HepG2 (cell line): ENCODE results near the gene SCARF1. TPM values are rescaled to one million over a fixed set of nuclear protein-coding genes. Genes with fewer than 3 reads are reported as not detected.

Experiments used
- AHDC1 ChIP-seq: sonication (generic); formaldehyde crosslinking; IDR thresholded peaks from 2 replicates; pipeline ENCODE4 v1.5.1; 2020; ENCODE audit warnings: mild to moderate bottlenecking, missing genetic modification reagents, borderline replicate concordance
- CSRNP1 ChIP-seq: sonication (generic); formaldehyde crosslinking; IDR thresholded peaks from 2 replicates; pipeline ENCODE4 v1.8.1; 2023; ENCODE audit warnings: mild to moderate bottlenecking, missing genetic modification reagents
- DMAP1 ChIP-seq: IDR thresholded peaks from 2 replicates; pipeline ENCODE4 v1.6.1; 2016
- FOSL2 ChIP-seq: sonication (generic); formaldehyde crosslinking; IDR thresholded peaks from 2 replicates; pipeline ENCODE4 v1.4.0; 2020; ENCODE audit warnings: missing genetic modification reagents
- HIC2 ChIP-seq: sonication (generic); formaldehyde crosslinking; IDR thresholded peaks from 2 replicates; pipeline ENCODE4 v1.9.0; 2022; ENCODE audit warnings: low read depth, missing genetic modification reagents
- IKZF5 ChIP-seq: IDR thresholded peaks from 2 replicates; pipeline ENCODE4 v1.6.1; 2018; ENCODE audit warnings: missing genetic modification reagents, mild to moderate bottlenecking, missing compliant biosample characterization
- KDM6A ChIP-seq: IDR thresholded peaks from 2 replicates; pipeline ENCODE4 v1.6.1; 2016; ENCODE audit warnings: low read depth
- POGK ChIP-seq: sonication (generic); formaldehyde crosslinking; conservative IDR thresholded peaks from 2 replicates; pipeline ENCODE4 v1.8.0; 2022; ENCODE audit warnings: mild to moderate bottlenecking, moderate library complexity, missing genetic modification reagents
- SOX5 ChIP-seq: IDR thresholded peaks from 2 replicates; pipeline ENCODE4 v1.6.1; 2016; ENCODE audit warnings: borderline replicate concordance
- TFAP4 ChIP-seq: sonication (generic); IDR thresholded peaks from 2 replicates; pipeline ENCODE4 v1.6.1; 2016; ENCODE audit warnings: low read depth, borderline replicate concordance
- ZBTB25 ChIP-seq: IDR thresholded peaks from 2 replicates; pipeline ENCODE4 v1.6.1; 2018; ENCODE audit warnings: missing genetic modification reagents
- ZNF138 ChIP-seq: sonication (generic); formaldehyde crosslinking; IDR thresholded peaks from 2 replicates; pipeline ENCODE4 v1.5.0; 2020; ENCODE audit warnings: mild to moderate bottlenecking, low read depth, missing genetic modification reagents
- ZNF292 ChIP-seq: sonication (generic); formaldehyde crosslinking; IDR thresholded peaks from 2 replicates; pipeline ENCODE4 v1.8.1; 2022; ENCODE audit warnings: mild to moderate bottlenecking, low read depth, missing genetic modification reagents, borderline replicate concordance
- ZNF446 ChIP-seq: sonication (generic); formaldehyde crosslinking; IDR thresholded peaks from 2 replicates; pipeline ENCODE4 v1.5.0; 2020; ENCODE audit warnings: mild to moderate bottlenecking, missing genetic modification reagents
- polyA plus RNA-seq, 8 experiments: library from polyadenylated mRNA; depleted of rRNA in 3 of 8; stranded (reverse) in 7 of 8; unstranded in 1 of 8; fragments of >200 nt; fragmentation: Illumina TruSeq in 4 of 8; extraction: Trizol in 4 of 8; gene quantifications; 2 replicates each; pipeline versions ENCODE4 v1.2.1 to v1.2.3, GENCODE V29; 2011 to 2016; ENCODE audit warnings: low read depth in 4 of 8, missing spikeins in 1 of 8, mixed read lengths in 1 of 8; ENCODE audit not compliant: insufficient read depth in 1 of 8
- total RNA-seq, 5 experiments: library from RNA; depleted of rRNA; stranded (reverse); fragments of >200 nt; fragmentation: Illumina TruSeq; extraction: Trizol; gene quantifications; 2 replicates each; pipeline ENCODE4 v1.2.3, GENCODE V29; 2016; ENCODE audit warnings: low read depth in 1 of 5

Gene SCARF1
- total and polyA plus RNA-seq, 2 of the 13 experiments (the other 11 are each of a cell fraction or from before 2014, with no cell fraction given), result 0.24 to 0.71 TPM

GRCh38 chr17:1597861-1598342 lies 47.6 kb downstream of the SCARF1 start (continued):
- TF ChIP-seq AHDC1 (CRISPR knock-in tag) (peak; percentile 80; the same call in 1 of the 2 replicates), IKZF5 (CRISPR knock-in tag) (peak; percentile 77), HIC2 (CRISPR knock-in tag) (peak; percentile 86), TFAP4 (peak; percentile 28; the same call in 1 of the 2 replicates), FOSL2 (CRISPR knock-in tag) (peak; percentile 72), KDM6A (peak; percentile 60; the same call in 1 of the 2 replicates), ZNF292 (CRISPR knock-in tag) (peak; percentile 64; the same call in 1 of the 2 replicates), POGK (CRISPR knock-in tag) (no peak), ZBTB25 (CRISPR knock-in tag) (0 out of 2 replicates have a peak, but pooled peaks have one; percentile 20), DMAP1 (CRISPR knock-in tag) (peak; percentile 76), ZNF138 (CRISPR knock-in tag) (no peak), CSRNP1 (CRISPR knock-in tag) (peak; percentile 57; the same call in 1 of the 2 replicates), SOX5 (peak; percentile 71), ZNF446 (CRISPR knock-in tag) (no peak)
